OCI-LY1 (cell line): Measurements from ENCODE around the gene MOB3A.

Source experiments
- H2AFZ ChIP-seq: fragments of 200-600 bp; sonication (generic), shearing (Covaris generic); 2 replicates; pipeline ENCODE4 v1.6.0; 2014; ENCODE audit warnings: antibody characterized with exemption, mild to moderate bottlenecking, low read length
- H3F3A ChIP-seq: fragments of 200-600 bp; sonication (generic), shearing (Covaris generic); 2 replicates; pipeline ENCODE4 v1.6.0; 2014; ENCODE audit warnings: mild to moderate bottlenecking, antibody characterized with exemption, low read length, moderate library complexity; ENCODE audit not compliant: insufficient read depth
- H3K27ac ChIP-seq: fragments of 200-600 bp; sonication (generic); 2 replicates; pipeline ENCODE4 v1.5.1; 2014; ENCODE audit warnings: low read length, mixed run types, mild to moderate bottlenecking, low read depth; ENCODE audit not compliant: poor library complexity, severe bottlenecking
- H3K27me3 ChIP-seq: fragments of 200-600 bp; sonication (generic); 2 replicates; pipeline ENCODE4 v1.6.0; 2014; ENCODE audit warnings: antibody characterized with exemption, mild to moderate bottlenecking, low read length, moderate library complexity; ENCODE audit not compliant: insufficient read depth
- H3K36me3 ChIP-seq: fragments of 200-600 bp; sonication (generic); 2 replicates; pipeline ENCODE4 v1.6.1; 2014; ENCODE audit warnings: mild to moderate bottlenecking, antibody characterized with exemption, low read length, moderate library complexity, mixed read lengths; ENCODE audit not compliant: insufficient read depth
- H3K4me1 ChIP-seq: fragments of 200-600 bp; sonication (generic); 2 replicates; pipeline ENCODE4 v1.5.1; 2014; ENCODE audit warnings: mild to moderate bottlenecking, low read length, moderate library complexity; ENCODE audit not compliant: insufficient read depth, severe bottlenecking
- H3K4me2 ChIP-seq: fragments of 200-600 bp; sonication (generic), shearing (Covaris generic); 2 replicates; pipeline ENCODE4 v1.6.1; 2014; ENCODE audit warnings: low read length
- H3K4me3 ChIP-seq: fragments of 200-600 bp; sonication (generic); 2 replicates; pipeline ENCODE4 v1.5.1; 2014; ENCODE audit warnings: low read length, low read depth, mild to moderate bottlenecking, mixed read lengths; ENCODE audit not compliant: poor library complexity, severe bottlenecking
- H3K79me2 ChIP-seq: fragments of 200-600 bp; shearing (Covaris generic); 2 replicates; pipeline ENCODE4 v1.6.1; 2016; ENCODE audit warnings: mixed run types, low read length, mixed read lengths; ENCODE audit not compliant: insufficient read depth
- H3K9ac ChIP-seq: fragments of 200-600 bp; sonication (generic), shearing (Covaris generic); 2 replicates; pipeline ENCODE4 v1.6.1; 2014; ENCODE audit warnings: mild to moderate bottlenecking, low read length, mixed read lengths
- H3K9me2 ChIP-seq: fragments of 200-600 bp; sonication (generic), shearing (Covaris generic); 2 replicates; pipeline ENCODE4 v1.6.1; 2014; ENCODE audit warnings: low read depth, mild to moderate bottlenecking, low read length, mixed read lengths
- H3K9me3 ChIP-seq: fragments of 200-600 bp; shearing (Covaris generic); 2 replicates; pipeline ENCODE4 v1.6.1; 2014; ENCODE audit warnings: low read length, mixed read lengths
- H4K20me1 ChIP-seq: fragments of 200-600 bp; sonication (generic), shearing (Covaris generic); 2 replicates; pipeline ENCODE4 v1.6.0; 2016; ENCODE audit warnings: mild to moderate bottlenecking, low read length; ENCODE audit not compliant: insufficient read depth
- CTCF ChIP-seq: fragments of 200-600 bp; sonication (generic), shearing (Covaris generic); IDR thresholded peaks from 2 replicates; pipeline ENCODE4 v1.5.1; 2017; ENCODE audit warnings: mild to moderate bottlenecking, antibody characterized with exemption, low read length, moderate library complexity, mixed read lengths
- EZH2 ChIP-seq: fragments of 200-600 bp; sonication (generic), shearing (Covaris generic); IDR thresholded peaks from 2 replicates; pipeline ENCODE4 v1.8.0; 2017; ENCODE audit warnings: borderline replicate concordance, mixed run types, mild to moderate bottlenecking, antibody characterized with exemption, low read length, moderate library complexity, mixed read lengths

Gene MOB3A

GRCh38 chr19:2138061-2138728 lies 42.1 kb upstream of the MOB3A start:
- no peak overlapping the region for H3K4me3 ChIP-seq
- no peaks in the 10 kb centered on the region for H4K20me1 ChIP-seq
- no peaks in the 10 kb centered on the region for H3K27me3 ChIP-seq
- H3K9me3 ChIP-seq: no peaks in the 10 kb centered on the region
- no peaks in the 10 kb centered on the region for H3K9me2 ChIP-seq
- no peak overlapping the region for H3K4me2 ChIP-seq
- peaks cover 20% of the 10 kb centered on the region for H3K36me3 ChIP-seq
- no peaks in the 10 kb centered on the region for H3K79me2 ChIP-seq
- no peaks in the 10 kb centered on the region for H3K4me1 ChIP-seq
- no peak for TF ChIP-seq CTCF
- TF ChIP-seq EZH2: no peak
- no peak overlapping the region for H3K27ac ChIP-seq
- no peak overlapping the region for H2AFZ ChIP-seq
- H3K9ac ChIP-seq: no peak overlapping the region
- H3F3A ChIP-seq: no peaks in the 10 kb centered on the region

- no peaks in the 10 kb centered on the region for H3K9me3 ChIP-seq
- H2AFZ ChIP-seq: no peak overlapping the region
- no peaks in the 10 kb centered on the region for H3K4me1 ChIP-seq
- H3K9me2 ChIP-seq: no peaks in the 10 kb centered on the region
- peaks cover 29% of the 10 kb centered on the region for H3K36me3 ChIP-seq
- no peak overlapping the region for H3K27ac ChIP-seq
- no peak overlapping the region for H3K9ac ChIP-seq
- no peak overlapping the region for H3K4me2 ChIP-seq
- H3K4me3 ChIP-seq: no peak overlapping the region
- no peaks in the 10 kb centered on the region for H4K20me1 ChIP-seq
- H3K79me2 ChIP-seq: no peaks in the 10 kb centered on the region
- no peaks in the 10 kb centered on the region for H3F3A ChIP-seq
- no peaks in the 10 kb centered on the region for H3K27me3 ChIP-seq
- TF ChIP-seq CTCF (no peak), EZH2 (no peak)
Observed at GRCh38 chr19:2136796-2137195, 40.7 kb upstream of the MOB3A start.

- H3K79me2 ChIP-seq: no peaks in the 10 kb centered on the region
- no peak overlapping the region for H3K27ac ChIP-seq
- H3K9me2 ChIP-seq: no peaks in the 10 kb centered on the region
- peaks cover 30% of the 10 kb centered on the region for H3K36me3 ChIP-seq
- no peaks in the 10 kb centered on the region for H3F3A ChIP-seq
- no peak overlapping the region for H3K9ac ChIP-seq
- H3K4me2 ChIP-seq: no peak overlapping the region
- no peak for TF ChIP-seq EZH2
- no peak for TF ChIP-seq CTCF
- no peak overlapping the region for H3K4me3 ChIP-seq
- no peaks in the 10 kb centered on the region for H3K9me3 ChIP-seq
- H2AFZ ChIP-seq: no peak overlapping the region
- no peaks in the 10 kb centered on the region for H3K27me3 ChIP-seq
- no peaks in the 10 kb centered on the region for H4K20me1 ChIP-seq
- no peaks in the 10 kb centered on the region for H3K4me1 ChIP-seq
Observed at GRCh38 chr19:2135474-2136402, 39.6 kb upstream of the MOB3A start.
